GM19043 (cell line): ENCODE measurements around the gene CILP2.

Experiments used
- ATAC-seq: cut with Tn5 transposase; IDR thresholded peaks from one replicate; pipeline ENCODE4 v1.9.1; 2021; ENCODE audit warnings: low read depth; ENCODE audit not compliant: unreplicated experiment

CILP2 gene

DNA sequence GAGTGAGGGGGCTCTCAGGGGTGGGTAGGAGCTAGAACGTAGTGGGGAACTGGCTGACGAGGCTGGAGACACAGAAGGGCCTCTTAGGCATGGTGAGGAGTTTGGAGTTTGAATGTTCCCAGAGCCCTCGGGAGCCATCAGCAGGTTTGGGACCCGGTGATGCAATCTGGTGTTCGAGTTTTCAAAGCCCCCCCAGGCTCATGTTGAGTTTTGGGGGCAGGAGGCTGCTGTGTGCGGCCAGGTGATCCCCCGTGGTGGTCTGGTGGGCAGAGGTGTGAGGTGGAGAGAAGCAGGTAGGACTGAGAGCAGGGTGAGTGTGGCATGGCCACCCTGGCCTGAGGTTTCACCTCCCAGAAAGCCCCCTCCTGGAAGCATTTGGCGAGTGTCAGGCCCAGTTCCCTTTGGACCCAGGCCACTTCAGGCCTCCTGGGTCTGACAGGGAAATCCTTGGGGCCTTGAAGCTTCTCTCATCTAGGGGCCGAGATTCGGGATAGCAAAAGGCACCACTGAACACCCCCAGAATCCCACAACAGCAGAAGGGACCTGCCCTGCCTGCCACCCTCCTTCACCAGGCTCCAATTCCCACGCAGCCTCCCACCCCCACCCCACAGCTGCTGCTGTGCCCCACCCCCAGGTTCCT is 8.2 kb upstream of the CILP2 start:
- no peak for ATAC-seq

DNA sequence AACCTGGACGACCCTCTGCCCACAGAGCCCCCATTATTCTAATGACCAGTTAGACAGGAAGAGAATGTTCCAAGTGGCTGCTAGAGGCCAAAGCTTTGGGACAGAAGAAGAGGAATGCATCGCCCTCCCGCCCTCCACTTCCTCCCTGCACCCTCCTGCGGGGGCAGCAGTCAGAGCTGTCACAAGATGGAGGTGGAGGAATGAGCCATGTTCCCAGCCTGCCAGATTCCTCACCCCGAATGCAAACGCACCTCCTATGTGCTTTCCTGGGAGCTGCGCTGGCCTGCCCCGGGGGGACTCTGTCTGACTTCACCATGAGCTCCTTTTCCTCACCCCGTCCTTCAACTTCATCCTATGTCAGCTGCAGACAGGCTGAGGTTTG is 7.7 kb upstream of the CILP2 start:
- no peak for ATAC-seq

DNA sequence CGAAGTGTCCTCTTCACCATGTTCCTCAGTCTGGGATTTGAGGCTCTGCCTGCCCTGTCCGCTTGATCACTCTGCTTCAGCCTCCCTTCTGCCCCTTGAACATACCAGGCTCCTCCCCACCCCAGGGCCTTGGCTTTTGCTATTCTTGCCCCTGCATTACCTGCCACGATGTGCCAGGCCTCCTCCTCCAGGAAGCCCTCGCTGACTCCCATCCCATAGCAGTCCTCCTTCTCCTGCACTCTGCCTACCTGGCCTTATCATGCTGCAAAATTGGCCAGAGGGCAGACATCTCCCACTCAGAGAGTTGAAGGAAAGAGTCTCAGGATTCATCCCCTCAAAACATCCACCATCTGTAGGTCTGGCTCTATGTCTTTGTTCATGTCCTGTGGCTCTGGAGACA is 7.2 kb upstream of the CILP2 start:
- ATAC-seq, result no peak

DNA sequence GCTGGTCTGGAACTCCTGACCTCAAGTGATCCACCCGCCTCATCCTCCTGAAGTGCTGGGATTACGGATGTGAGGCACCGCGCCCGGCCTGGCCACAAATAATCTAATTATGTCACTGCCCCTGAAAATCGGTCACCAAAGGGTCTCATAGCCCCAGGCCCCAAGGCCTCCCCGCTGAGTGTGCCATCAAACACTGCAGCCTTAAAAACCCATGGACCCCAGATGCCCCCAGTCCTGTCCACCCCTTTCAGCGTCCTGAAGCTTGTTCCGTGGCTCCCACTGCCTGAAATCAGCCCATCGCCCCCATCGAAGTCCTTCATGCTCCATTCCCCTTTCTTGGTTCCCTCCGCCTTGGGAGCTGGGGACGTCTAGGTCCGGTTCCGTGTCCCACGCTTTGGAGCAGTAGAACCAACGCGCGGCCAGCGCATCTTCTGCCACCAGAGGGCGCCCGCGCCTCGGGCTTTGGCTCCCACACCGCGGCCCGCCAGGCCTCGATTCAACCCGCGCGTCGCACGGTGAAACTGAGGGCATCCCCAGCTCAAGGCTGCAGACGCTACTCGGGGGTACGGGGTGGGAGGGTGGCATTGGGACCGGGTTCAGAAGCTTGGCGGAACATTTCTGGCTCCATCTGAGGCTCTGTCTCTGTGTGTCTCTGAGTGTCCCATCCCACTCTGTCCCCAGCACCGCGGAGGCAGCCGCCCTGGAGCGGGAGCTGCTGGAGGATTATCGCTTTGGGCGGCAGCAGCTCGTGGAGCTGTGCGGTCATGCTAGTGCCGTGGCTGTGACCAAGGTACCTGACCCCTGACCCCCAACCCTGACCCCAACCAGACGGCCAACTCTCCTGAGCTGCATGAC is 5.9 kb upstream of the CILP2 start:
- no peak for ATAC-seq

- no peak for ATAC-seq
Observed at GRCh38 chr19:19532806-19533701, 5.0 kb upstream of the CILP2 start.

GRCh38 chr19:19533841-19534240 is 4.2 kb upstream of the CILP2 start:
- no peak for ATAC-seq

DNA sequence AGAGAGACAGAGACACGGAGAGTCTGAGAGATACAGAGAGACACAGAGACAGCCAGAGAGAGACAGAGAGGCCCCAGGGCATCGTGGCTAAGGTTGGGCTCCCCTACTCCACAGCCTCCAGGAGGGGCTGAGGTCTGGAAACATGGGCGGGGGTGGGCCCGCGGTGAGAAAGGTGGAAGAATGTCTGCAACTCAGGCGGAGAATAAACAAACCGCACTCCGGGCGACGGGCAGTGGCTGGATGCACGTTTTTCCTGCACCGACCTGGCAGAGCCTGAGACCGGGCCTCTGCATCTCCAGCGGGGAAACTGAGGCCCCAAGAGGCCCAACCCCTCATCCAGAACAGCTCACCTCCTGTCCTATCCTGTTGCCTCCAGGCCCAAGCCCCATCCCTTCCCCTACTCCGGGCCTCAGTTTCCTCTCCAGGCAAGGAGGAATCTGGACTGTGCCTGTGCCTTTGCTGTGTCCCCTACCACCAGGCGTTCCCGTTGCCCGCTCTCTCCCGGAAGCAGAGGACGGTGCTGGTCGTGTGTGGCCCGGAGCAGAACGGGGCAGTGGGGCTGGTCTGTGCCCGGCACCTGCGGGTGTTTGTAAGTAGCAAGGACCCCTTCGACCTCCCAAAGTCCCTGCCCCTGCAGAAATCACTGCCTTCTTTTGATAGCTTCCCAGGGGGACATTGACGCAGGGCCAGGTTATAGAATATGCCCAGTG is 3.4 kb upstream of the CILP2 start:
- no peak for ATAC-seq

DNA sequence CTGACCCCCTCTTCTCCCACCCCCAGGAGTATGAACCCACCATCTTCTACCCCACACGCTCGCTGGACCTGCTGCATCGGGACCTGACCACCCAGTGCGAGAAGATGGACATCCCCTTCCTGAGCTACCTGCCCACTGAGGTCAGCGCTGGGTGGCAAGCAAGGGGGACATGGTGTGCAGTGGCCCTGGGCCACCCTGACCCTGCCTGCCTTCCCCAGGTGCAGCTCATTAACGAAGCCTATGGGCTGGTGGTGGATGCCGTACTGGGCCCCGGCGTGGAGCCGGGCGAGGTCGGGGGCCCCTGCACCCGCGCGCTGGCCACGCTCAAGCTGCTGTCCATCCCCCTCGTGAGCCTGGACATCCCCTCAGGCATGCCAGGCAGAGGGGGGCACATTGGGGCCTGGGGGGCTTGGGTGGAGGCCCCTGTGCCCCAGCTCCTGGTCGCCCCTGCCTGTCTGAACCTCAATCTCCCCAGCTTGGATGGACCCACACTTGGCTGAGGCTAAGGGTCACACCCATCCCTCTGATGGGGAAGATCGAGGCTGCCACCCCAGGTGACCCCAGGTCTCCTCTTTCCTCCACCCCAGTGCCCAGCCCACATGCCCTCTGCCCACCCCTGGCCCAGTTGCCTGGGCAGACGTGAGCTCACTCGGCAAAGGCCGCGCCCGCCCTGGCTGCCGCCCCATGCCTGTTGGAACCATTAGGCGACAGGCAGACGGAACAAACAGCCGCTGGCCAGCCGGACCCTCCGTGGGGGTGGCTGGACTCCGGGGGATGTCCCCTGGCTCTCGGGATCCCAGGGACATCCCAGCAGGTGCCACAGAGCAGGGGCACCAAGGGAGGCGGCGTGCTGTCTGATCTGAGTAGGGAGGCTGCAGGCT is 2.5 kb upstream of the CILP2 start:
- ATAC-seq, result no peak

DNA sequence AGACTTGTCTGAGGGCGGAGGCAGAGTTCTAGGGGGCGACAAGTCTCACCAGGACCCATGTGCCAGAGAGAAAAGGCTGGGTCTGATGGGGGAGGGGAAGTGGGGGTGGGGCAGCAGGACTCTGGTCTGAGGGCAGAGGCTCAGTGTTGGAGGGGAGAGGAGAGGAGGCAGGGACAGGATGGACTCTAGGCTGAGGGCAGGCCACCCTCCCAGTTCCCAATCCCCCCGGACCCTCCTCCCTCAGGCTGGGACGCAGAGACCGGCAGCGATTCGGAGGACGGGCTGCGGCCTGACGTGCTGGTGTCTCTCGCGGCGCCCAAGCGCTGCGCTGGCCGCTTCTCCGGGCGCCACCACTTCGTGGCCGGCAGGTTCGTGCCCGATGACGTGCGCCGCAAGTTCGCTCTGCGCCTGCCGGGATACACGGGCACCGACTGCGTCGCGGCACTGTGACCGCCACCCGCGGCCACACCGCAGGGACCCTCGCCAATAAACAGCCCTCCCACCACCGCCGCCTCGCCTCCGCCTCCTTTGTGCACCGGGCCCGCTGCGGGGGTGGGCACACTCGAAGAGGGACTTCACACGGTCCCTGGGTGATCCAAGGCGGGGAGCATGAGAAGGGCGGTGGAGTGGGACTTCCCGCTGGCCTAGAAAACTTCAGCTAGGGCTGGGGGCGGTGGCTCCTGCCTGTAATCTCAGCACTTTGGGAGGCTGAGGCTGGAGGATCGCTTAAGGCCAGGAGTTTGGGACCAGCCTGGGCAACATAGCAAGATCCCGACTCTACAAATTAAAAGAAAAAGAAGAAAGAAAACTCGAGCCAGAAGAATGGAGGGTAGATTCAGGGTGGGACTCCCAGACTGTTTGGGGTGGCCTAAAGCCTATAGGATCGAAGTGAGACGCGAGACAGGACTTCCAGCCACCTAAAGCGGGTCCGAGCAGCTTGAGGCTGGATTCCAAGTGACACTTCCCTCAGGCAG is 703 bp upstream of the CILP2 start:
- ATAC-seq, result no peak

GRCh38 chr19:19538785-19539166 is 711 bp downstream of the CILP2 start:
- no peak for ATAC-seq

DNA sequence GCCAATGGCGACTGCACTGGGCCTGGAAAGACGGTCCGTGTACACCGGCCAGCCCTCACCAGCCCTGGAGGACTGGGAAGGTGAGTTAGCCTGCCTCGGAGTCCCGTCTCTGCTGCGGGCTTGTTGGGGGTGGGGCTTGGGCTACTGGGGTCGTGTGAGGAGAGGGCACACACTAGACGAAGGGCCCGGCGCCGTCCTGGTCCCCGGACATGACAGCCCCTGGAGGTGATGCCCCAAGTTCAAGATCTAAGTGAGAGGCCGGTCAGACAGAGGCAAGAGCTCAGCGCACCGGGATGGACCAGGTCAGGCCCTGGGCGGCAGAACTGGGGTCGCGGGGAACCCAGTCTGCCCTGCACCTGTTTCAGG is 1.6 kb downstream of the CILP2 start:
- ATAC-seq, result no peak

DNA sequence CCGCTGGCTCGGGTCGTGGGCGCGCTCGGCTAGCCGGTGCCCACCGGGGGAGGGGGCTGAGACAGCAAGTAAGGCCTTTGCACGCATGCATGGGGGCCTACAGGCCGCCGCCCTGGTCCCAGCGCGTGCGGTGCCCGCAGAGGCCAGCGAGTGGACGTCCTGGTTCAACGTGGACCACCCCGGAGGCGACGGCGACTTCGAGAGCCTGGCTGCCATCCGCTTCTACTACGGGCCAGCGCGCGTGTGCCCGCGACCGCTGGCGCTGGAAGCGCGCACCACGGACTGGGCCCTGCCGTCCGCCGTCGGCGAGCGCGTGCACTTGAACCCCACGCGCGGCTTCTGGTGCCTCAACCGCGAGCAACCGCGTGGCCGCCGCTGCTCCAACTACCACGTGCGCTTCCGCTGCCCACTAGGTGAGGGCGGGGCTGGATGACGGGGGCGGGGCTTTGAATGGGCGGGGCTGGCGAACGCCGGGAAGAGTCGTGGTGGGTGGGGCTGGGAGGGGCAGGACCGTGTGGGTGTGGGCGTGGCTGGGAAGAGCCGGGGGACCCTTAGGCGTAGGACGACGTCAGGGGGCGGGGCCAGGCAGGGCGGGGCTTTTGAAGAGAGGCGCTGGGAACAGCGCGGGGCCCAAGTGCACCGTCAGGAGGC is 2.1 kb downstream of the CILP2 start:
- ATAC-seq, result no peak

DNA sequence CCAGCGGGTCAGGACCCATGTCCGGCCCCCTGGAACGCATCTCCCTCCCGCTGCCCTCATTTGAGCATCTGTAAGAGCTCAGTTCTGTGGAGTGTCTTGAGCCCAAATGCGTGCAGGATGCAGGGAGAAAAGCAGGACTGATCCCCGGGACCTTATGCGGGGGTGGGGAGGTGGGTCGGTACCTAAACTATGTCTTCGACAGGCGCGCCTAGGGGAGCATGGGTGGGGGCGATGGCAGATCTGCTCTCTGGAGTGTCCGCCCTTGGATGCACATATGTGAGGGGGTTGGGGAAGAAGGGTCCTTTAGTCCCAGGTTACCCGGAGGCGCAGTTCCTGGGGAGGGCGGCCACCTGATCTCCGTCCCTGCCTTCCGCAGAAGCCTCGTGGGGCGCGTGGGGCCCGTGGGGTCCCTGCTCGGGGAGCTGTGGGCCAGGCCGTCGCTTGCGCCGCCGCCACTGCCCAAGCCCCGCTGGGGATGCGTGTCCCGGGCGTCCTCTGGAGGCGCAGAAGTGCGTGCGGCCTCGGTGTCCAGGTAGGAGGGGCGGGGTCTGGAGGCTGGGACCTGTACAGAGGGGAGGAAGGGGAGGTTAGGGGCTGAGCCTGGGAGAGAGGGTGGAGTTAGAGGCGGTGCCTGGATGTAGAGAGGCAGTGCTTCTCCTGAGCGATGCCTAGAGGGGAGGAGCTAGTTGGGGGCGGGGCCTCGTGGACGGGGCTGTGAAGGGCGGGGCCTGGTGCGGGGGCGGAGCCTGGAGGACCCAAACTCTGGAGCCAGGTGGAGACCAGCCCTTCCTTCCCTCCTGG is 2.9 kb downstream of the CILP2 start:
- no peak for ATAC-seq

GRCh38 chr19:19541616-19542015 is 3.6 kb downstream of the CILP2 start:
- no peak for ATAC-seq

DNA sequence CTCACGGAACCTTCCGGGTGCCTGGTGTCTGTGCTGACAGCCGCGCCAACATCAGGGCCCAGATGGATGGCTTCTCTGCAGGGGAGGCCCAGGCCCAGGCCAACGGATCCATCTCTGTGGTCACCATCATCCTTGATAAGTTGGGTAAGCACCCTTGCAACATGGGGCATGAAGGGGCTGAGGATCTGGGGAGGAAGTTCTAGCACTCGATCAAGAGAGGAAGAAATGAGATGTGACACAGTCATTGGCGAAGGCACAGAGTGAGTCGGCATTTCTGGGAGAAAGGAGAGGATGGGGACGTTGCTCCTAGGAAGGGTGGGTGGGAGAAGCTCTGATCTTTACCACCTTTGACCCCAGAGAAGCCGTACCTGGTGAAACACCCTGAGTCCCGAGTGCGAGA is 4.4 kb downstream of the CILP2 start:
- no peak for ATAC-seq

DNA sequence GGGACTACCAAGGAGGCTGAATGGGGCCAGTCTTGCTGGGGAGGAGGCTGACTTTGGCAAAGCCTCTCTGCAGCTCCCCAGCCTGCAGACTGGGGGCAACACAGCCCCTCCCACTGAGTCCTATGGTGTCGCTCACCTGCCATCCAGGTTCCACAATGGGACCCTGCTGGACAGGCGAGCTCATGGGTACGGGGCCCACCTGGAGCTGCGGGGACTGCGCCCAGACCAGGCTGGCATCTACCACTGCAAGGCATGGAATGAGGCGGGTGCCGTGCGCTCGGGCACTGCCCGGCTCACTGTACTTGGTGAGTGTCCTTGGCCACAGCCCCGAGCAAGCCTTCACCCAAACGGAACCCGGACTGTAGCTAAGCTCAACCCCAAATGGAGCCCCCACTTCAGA is 5.0 kb downstream of the CILP2 start:
- ATAC-seq, result no peak

- no peak for ATAC-seq
Observed at GRCh38 chr19:19543640-19544039, 5.6 kb downstream of the CILP2 start.
